GM23248 (cell line): ENCODE data around the gene TAS2R41. TPM values are rescaled to one million over a fixed set of nuclear protein-coding genes. Genes with fewer than 3 reads are reported as not detected.

ENCODE experiments used
- DNase-seq: peaks from one replicate; pipeline ENCODE4 v3.0.0-alpha.2; 2015
- H2AFZ ChIP-seq: fragments of 200-600 bp; sonication (generic); 2 replicates; pipeline ENCODE4 v1.6.1; 2016; ENCODE audit warnings: antibody characterized with exemption
- H3F3A ChIP-seq: fragments of 200-600 bp; sonication (generic); 2 replicates; pipeline ENCODE4 v1.6.1; 2016; ENCODE audit warnings: mild to moderate bottlenecking, antibody characterized with exemption, mixed run types; ENCODE audit not compliant: insufficient read depth
- H3K27ac ChIP-seq: fragments of 200-600 bp; sonication (generic); 2 replicates; pipeline ENCODE4 v1.5.1; 2016; ENCODE audit warnings: mild to moderate bottlenecking
- H3K27me3 ChIP-seq: fragments of 200-600 bp; sonication (generic); replicated peaks from 2 replicates; pipeline ENCODE4 v1.6.1; 2016; ENCODE audit warnings: mild to moderate bottlenecking; ENCODE audit not compliant: insufficient read depth
- H3K36me3 ChIP-seq: fragments of 200-600 bp; sonication (generic); 2 replicates; pipeline ENCODE4 v1.6.1; 2016; ENCODE audit warnings: low read depth, mild to moderate bottlenecking
- H3K4me1 ChIP-seq: fragments of 200-600 bp; sonication (generic); 2 replicates; pipeline ENCODE4 v1.6.1; 2016; ENCODE audit warnings: mild to moderate bottlenecking; ENCODE audit not compliant: insufficient read depth
- H3K4me2 ChIP-seq: fragments of 200-600 bp; sonication (generic); one replicate; pipeline ENCODE4 v1.6.1; 2016; ENCODE audit warnings: mild to moderate bottlenecking; ENCODE audit not compliant: unreplicated experiment
- H3K4me3 ChIP-seq: fragments of 200-600 bp; sonication (generic); 2 replicates; pipeline ENCODE4 v1.5.1; 2016; ENCODE audit warnings: mild to moderate bottlenecking
- H3K79me2 ChIP-seq: fragments of 200-600 bp; sonication (generic); 2 replicates; pipeline ENCODE4 v1.6.1; 2016; ENCODE audit warnings: mild to moderate bottlenecking; ENCODE audit not compliant: insufficient read depth
- H3K9ac ChIP-seq: fragments of 200-600 bp; sonication (generic); 2 replicates; pipeline ENCODE4 v1.6.1; 2016; ENCODE audit warnings: mild to moderate bottlenecking
- H3K9me2 ChIP-seq: fragments of 200-600 bp; sonication (generic); 2 replicates; pipeline ENCODE4 v1.6.1; 2016; ENCODE audit warnings: mixed run types, mild to moderate bottlenecking, moderate library complexity; ENCODE audit not compliant: insufficient read depth
- H3K9me3 ChIP-seq: fragments of 200-600 bp; sonication (generic); one replicate; pipeline ENCODE4 v1.6.1; 2017; ENCODE audit warnings: low read depth
- H4K20me1 ChIP-seq: fragments of 200-600 bp; sonication (generic); 2 replicates; pipeline ENCODE4 v1.6.0; 2016; ENCODE audit not compliant: insufficient read depth
- EZH2 ChIP-seq: fragments of 200-600 bp; sonication (generic); IDR thresholded peaks from 2 replicates; pipeline ENCODE4 v1.6.1; 2018; ENCODE audit warnings: antibody characterized with exemption, mild to moderate bottlenecking; ENCODE audit not compliant: insufficient read depth, poor library complexity, severe bottlenecking
- EZH2phosphoT487 ChIP-seq: fragments of 200-600 bp; sonication (generic); IDR thresholded peaks from 2 replicates; pipeline ENCODE4 v1.6.1; 2018; ENCODE audit warnings: antibody characterized with exemption, moderate library complexity, mild to moderate bottlenecking, low read depth; ENCODE audit not compliant: insufficient read depth
- WGBS, 2 experiments: methylation state at CpG; one replicate each; pipeline ENCODE4 v1.1.6; 2015 to 2017; ENCODE audit warnings: low lambda C conversion rate in 2 of 2, low coverage in 1 of 2; ENCODE audit errors: missing lambda C conversion rate in 2 of 2; 5-methylcytosine and 5-hydroxymethylcytosine counted together
- in situ Hi-C: fragments of 300-500 bp; cut with MboI; formaldehyde crosslinking; loops from 2 replicates; pipeline ENCODE4 v1.15.0; 2020
- polyA plus RNA-seq: library from polyadenylated mRNA; unstranded; fragments of >200 nt; fragmentation: Nextera tagmentation; extraction: Ambion mirVana; gene quantifications from 2 replicates; pipeline ENCODE4 v1.2.1, GENCODE V29; 2016
- total RNA-seq: library from RNA; depleted of rRNA; stranded (reverse); fragments of >200 nt; shearing (Covaris generic); gene quantifications from 2 replicates; pipeline ENCODE4 v1.2.3, GENCODE V29; 2014

TAS2R41 gene
- total and polyA plus RNA-seq, 2 experiments from 2014 or later = not detected

GRCh38 chr7:143455491-143455890 lies 22.2 kb upstream of the TAS2R41 start:
- Histone ChIP-seq H3K4me2 (no peak overlapping the region), H3K9ac (no peak overlapping the region), H3K79me2 (no peaks in the 10 kb centered on the region), H3K9me2 (no peaks in the 10 kb centered on the region), H3K27me3 (no peaks in the 10 kb centered on the region), H2AFZ (no peak overlapping the region), H3K4me3 (no peak overlapping the region), H3K36me3 (no peaks in the 10 kb centered on the region), H4K20me1 (no peaks in the 10 kb centered on the region), H3K9me3 (no peaks in the 10 kb centered on the region), H3F3A (peaks cover 45% of the 10 kb centered on the region), H3K27ac (no peak overlapping the region), H3K4me1 (peaks cover 72% of the 10 kb centered on the region)
- in situ Hi-C loops = no loop called here
- TF ChIP-seq EZH2 (no peak), EZH2phosphoT487 (no peak)
- WGBS, 2 experiments = 16 to 36% methylated on average over 2 of the region's 2 CpGs
- no peak for DNase-seq

- 84 to 87% methylated on average over 4 of the region's 4 CpGs for WGBS, 2 experiments
- Histone ChIP-seq H3K27me3 (no peaks in the 10 kb centered on the region), H3K4me3 (no peak overlapping the region), H3K79me2 (no peaks in the 10 kb centered on the region), H3K27ac (peak overlapping the region; percentile 95), H3K9me2 (no peaks in the 10 kb centered on the region), H3F3A (peaks cover 45% of the 10 kb centered on the region), H2AFZ (no peak overlapping the region), H3K4me2 (no peak overlapping the region), H3K9ac (no peak overlapping the region), H3K36me3 (no peaks in the 10 kb centered on the region), H3K4me1 (peaks cover 72% of the 10 kb centered on the region), H4K20me1 (no peaks in the 10 kb centered on the region), H3K9me3 (no peaks in the 10 kb centered on the region)
- DNase-seq = no peak
- in situ Hi-C loops = no loop called here
- TF ChIP-seq EZH2 (no peak), EZH2phosphoT487 (no peak)
Observed at GRCh38 chr7:143455942-143456341, 21.7 kb upstream of the TAS2R41 start.

- Histone ChIP-seq H3K9me2 (no peaks in the 10 kb centered on the region), H3K79me2 (no peaks in the 10 kb centered on the region), H3K9me3 (no peaks in the 10 kb centered on the region), H3K27me3 (no peaks in the 10 kb centered on the region), H3F3A (peaks cover 45% of the 10 kb centered on the region), H3K36me3 (no peaks in the 10 kb centered on the region), H3K4me3 (peak overlapping the region; percentile 50), H2AFZ (no peak overlapping the region), H3K27ac (peak overlapping the region; percentile 95), H3K4me1 (peaks cover 72% of the 10 kb centered on the region), H4K20me1 (no peaks in the 10 kb centered on the region), H3K4me2 (peak overlapping the region; percentile 80), H3K9ac (peak overlapping the region; percentile 72)
- peak; percentile 79 for DNase-seq
- WGBS, 2 experiments = 29% methylated on average over 4 of the region's 4 CpGs
- TF ChIP-seq EZH2 (no peak), EZH2phosphoT487 (no peak)
- in situ Hi-C loops = no loop called here
Observed at GRCh38 chr7:143456992-143457793, 20.5 kb upstream of the TAS2R41 start.

- Histone ChIP-seq H3K27me3 (no peaks in the 10 kb centered on the region), H3K9me3 (no peaks in the 10 kb centered on the region), H3K9ac (peak overlapping the region; percentile 72), H3K79me2 (no peaks in the 10 kb centered on the region), H3F3A (peaks cover 45% of the 10 kb centered on the region), H3K4me3 (peak overlapping the region; percentile 50), H3K9me2 (no peaks in the 10 kb centered on the region), H3K4me1 (peaks cover 65% of the 10 kb centered on the region), H4K20me1 (no peaks in the 10 kb centered on the region), H3K27ac (peak overlapping the region; percentile 95), H3K4me2 (peak overlapping the region; percentile 80), H2AFZ (peak overlapping the region; percentile 54), H3K36me3 (no peaks in the 10 kb centered on the region)
- DNase-seq = peak; percentile 94
- no peak for TF ChIP-seq EZH2phosphoT487
- TF ChIP-seq EZH2 = no peak
- in situ Hi-C loops = no loop called here
- 0 to 1% methylated on average over 3 of the region's 3 CpGs for WGBS, 2 experiments
Observed at GRCh38 chr7:143458263-143458662, 19.4 kb upstream of the TAS2R41 start.
